Measurements from ENCODE around the gene SUPT4H1. TPM values are rescaled to one million over a fixed set of nuclear protein-coding genes. Genes with fewer than 3 reads are reported as not detected.

Gene SUPT4H1
- total and polyA plus RNA-seq, 2 donors (not counting 1 experiment from before 2014, with no cell fraction given): 30.2 to 60.1 TPM

- peaks cover 2 to 29% of the 10 kb centered on the region in 2 experiments for H3K36me3 ChIP-seq (replicated peaks in 1 of 2; ENCODE audit: control extremely low read depth in 1 of 2, control insufficient read depth in 1 of 2, extremely low read depth in 1 of 2, insufficient read depth in 2 of 2, low read length in 1 of 2)
- DNase-seq (no peak), ATAC-seq (ENCODE audit: low read depth) (no peak)
- H3K79me2 ChIP-seq (ENCODE audit: control insufficient read depth, insufficient read depth, low read length): peaks cover 43% of the 10 kb centered on the region
- Mint-ChIP-seq H3K9me3 (ENCODE audit: insufficient read depth) (no peaks in the 10 kb centered on the region), H3K27ac (peak overlapping the region; percentile 93), H3K27me3 (no peaks in the 10 kb centered on the region), H3K4me3 (peak overlapping the region; percentile 91), H3K4me1 (peaks cover 58% of the 10 kb centered on the region)
- peaks cover 32 to 60% of the 10 kb centered on the region in 2 donors for H3K4me1 ChIP-seq (ENCODE audit: control insufficient read depth in 2 of 2, insufficient read depth in 2 of 2, low read length in 2 of 2)
- TF ChIP-seq, protein P1, sequence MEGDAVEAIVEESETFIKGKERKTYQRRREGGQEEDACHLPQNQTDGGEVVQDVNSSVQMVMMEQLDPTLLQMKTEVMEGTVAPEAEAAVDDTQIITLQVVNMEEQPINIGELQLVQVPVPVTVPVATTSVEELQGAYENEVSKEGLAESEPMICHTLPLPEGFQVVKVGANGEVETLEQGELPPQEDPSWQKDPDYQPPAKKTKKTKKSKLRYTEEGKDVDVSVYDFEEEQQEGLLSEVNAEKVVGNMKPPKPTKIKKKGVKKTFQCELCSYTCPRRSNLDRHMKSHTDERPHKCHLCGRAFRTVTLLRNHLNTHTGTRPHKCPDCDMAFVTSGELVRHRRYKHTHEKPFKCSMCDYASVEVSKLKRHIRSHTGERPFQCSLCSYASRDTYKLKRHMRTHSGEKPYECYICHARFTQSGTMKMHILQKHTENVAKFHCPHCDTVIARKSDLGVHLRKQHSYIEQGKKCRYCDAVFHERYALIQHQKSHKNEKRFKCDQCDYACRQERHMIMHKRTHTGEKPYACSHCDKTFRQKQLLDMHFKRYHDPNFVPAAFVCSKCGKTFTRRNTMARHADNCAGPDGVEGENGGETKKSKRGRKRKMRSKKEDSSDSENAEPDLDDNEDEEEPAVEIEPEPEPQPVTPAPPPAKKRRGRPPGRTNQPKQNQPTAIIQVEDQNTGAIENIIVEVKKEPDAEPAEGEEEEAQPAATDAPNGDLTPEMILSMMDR (IDR thresholded peaks at IDR 0.05): no peak
- TF ChIP-seq EZH2 (IDR thresholded peaks at IDR 0.05; ENCODE audit: borderline replicate concordance, insufficient read depth, low read depth, low read length, poor library complexity, severe bottlenecking): no peak
- no peaks in the 10 kb centered on the region for H3K9me3 ChIP-seq (ENCODE audit: control extremely low read depth in 1 of 3, control insufficient read depth in 2 of 3, insufficient read depth in 1 of 3, low read length in 2 of 3)
- H3K9ac ChIP-seq (ENCODE audit: low read length): peak overlapping the region; percentile 99
- peaks cover 45% of the 10 kb centered on the region for H4K20me1 ChIP-seq (ENCODE audit: control insufficient read depth, insufficient read depth, low read length, poor library complexity, severe bottlenecking)
- peak overlapping the region; percentile 73 to 85 for H3K27ac ChIP-seq (ENCODE audit: low read length in 2 of 2)
- H3K27me3 ChIP-seq (replicated peaks in 1 of 4; ENCODE audit: control extremely low read depth in 1 of 4, control insufficient read depth in 3 of 4, insufficient read depth in 4 of 4, low read length in 3 of 4): no peaks in the 10 kb centered on the region
- POLR2A ChIA-PET: interaction anchor here (0.6 to 19.3 kb wide), 10 partner anchors 11 to 183 kb away, joined by 3 to 663 read pairs (median 4); partner anchors contain the start of genes HSF5, RNF43 and SUPT4H1
- intact Hi-C loops (cut with micrococcal nuclease): loop anchor here (2.0 kb wide), 1 partner anchor 191 kb away; no protein-coding TSS in a partner anchor
- peak overlapping the region; percentile 12 for H2AFZ ChIP-seq (ENCODE audit: insufficient read depth, low read depth, low read length, poor library complexity, severe bottlenecking)
- CTCF ChIA-PET: interaction anchor here (0.6 to 17.9 kb wide), 6 partner anchors 11 to 676 kb away, joined by 3 to 587 read pairs (median 20); partner anchors contain the start of genes RNF43 and SUPT4H1
- WGBS (ENCODE audit: insufficient coverage): 36% methylated on average over 16 of the region's 19 CpGs
- H3K4me3 ChIP-seq (ENCODE audit: control extremely low read depth in 1 of 5, extremely low read depth in 1 of 5, insufficient read depth in 1 of 5, low read depth in 2 of 5, low read length in 4 of 5): peak overlapping the region in 4 of 5 experiments; percentile 81 to 100 (median 99)
- H3K4me2 ChIP-seq (replicated peaks; ENCODE audit: low read depth, low read length, poor library complexity, severe bottlenecking): peak overlapping the region; percentile 92
Measured at GRCh38 chr17:58327363-58328194, 24.4 kb downstream of the SUPT4H1 start.
